CD14-positive monocyte (primary cell): ENCODE measurements around the gene POLR3G. TPM values are rescaled to one million over a fixed set of nuclear protein-coding genes. Genes with fewer than 3 reads are reported as not detected.
A peak's percentile ranks its signal among the peaks of the same experiment; 100 is the strongest.

Experiments
- DNase-seq, 3 donors: peaks; one replicate each; pipeline ENCODE4 v3.0.0-alpha.2; 2011 to 2022
- H2AFZ ChIP-seq: 2 replicates; pipeline ENCODE4 v1.6.0; 2012; ENCODE audit warnings: mild to moderate bottlenecking, low read depth, low read length, inconsistent platforms; ENCODE audit not compliant: insufficient read depth, poor library complexity, severe bottlenecking
- H3K27ac ChIP-seq, 2 donors: 1 replicate in 1 of 2; 2 replicates in 1 of 2; pipeline ENCODE4 v1.5.1; 2012 to 2013; ENCODE audit warnings: low read length in 2 of 2, control low read depth in 1 of 2, inconsistent platforms in 1 of 2, low read depth in 1 of 2, mild to moderate bottlenecking in 1 of 2
- H3K27me3 ChIP-seq, 2 donors: one replicate each; pipeline versions ENCODE4 v1.6.0 to v1.6.1; 2011 to 2013; ENCODE audit warnings: low read length in 2 of 2; ENCODE audit not compliant: control insufficient read depth in 2 of 2, insufficient read depth in 2 of 2
- H3K36me3 ChIP-seq, 2 donors: replicated peaks in 1 of 2; 1 replicate in 1 of 2; 2 replicates in 1 of 2; pipeline versions ENCODE4 v1.5.1 to v1.6.1; 2012 to 2013; ENCODE audit warnings: low read length in 2 of 2, control low read depth in 1 of 2, inconsistent platforms in 1 of 2, mild to moderate bottlenecking in 1 of 2; ENCODE audit not compliant: insufficient read depth in 2 of 2, control insufficient read depth in 1 of 2
- H3K4me1 ChIP-seq, 2 donors: 1 replicate in 1 of 2; 2 replicates in 1 of 2; pipeline versions ENCODE4 v1.5.1 to v1.6.1; 2012 to 2013; ENCODE audit warnings: low read length in 2 of 2, control low read depth in 1 of 2, inconsistent platforms in 1 of 2, mild to moderate bottlenecking in 1 of 2, moderate library complexity in 1 of 2; ENCODE audit not compliant: insufficient read depth in 2 of 2, control insufficient read depth in 1 of 2
- H3K4me2 ChIP-seq: replicated peaks from 2 replicates; pipeline ENCODE3; 2012; ENCODE audit warnings: low read length, moderate library complexity, mild to moderate bottlenecking; ENCODE audit not compliant: poor library complexity, severe bottlenecking; ENCODE audit errors: extremely low read depth
- H3K4me3 ChIP-seq, 3 experiments: fragments of 200-600 bp in 1 of 3; sonication (generic) in 1 of 3; replicated peaks in 1 of 3; 1 replicate in 2 of 3; 2 replicates in 1 of 3; pipeline ENCODE4 v1.5.1; 2011 to 2013; ENCODE audit warnings: low read length in 3 of 3, mild to moderate bottlenecking in 3 of 3, control low read depth in 2 of 3, low read depth in 2 of 3, inconsistent platforms in 1 of 3, moderate library complexity in 1 of 3
- H3K79me2 ChIP-seq: 2 replicates; pipeline ENCODE4 v1.6.0; 2012; ENCODE audit warnings: mild to moderate bottlenecking, control low read depth, inconsistent platforms, low read length, moderate library complexity; ENCODE audit not compliant: insufficient read depth
- H3K9ac ChIP-seq: 2 replicates; pipeline ENCODE4 v1.6.0; 2017; ENCODE audit warnings: low read length, mild to moderate bottlenecking; ENCODE audit not compliant: insufficient read depth, poor library complexity, severe bottlenecking
- H3K9me3 ChIP-seq, 2 donors: replicated peaks in 1 of 2; 1 replicate in 1 of 2; 2 replicates in 1 of 2; pipeline versions ENCODE4 v1.5.1 to v1.6.1; 2012 to 2013; ENCODE audit warnings: low read length in 2 of 2, control low read depth in 1 of 2; ENCODE audit not compliant: control insufficient read depth in 1 of 2, insufficient read depth in 1 of 2
- H4K20me1 ChIP-seq: 2 replicates; pipeline ENCODE4 v1.6.0; 2012; ENCODE audit warnings: mild to moderate bottlenecking, low read length, control low read depth, moderate library complexity; ENCODE audit not compliant: insufficient read depth
- H3K27ac Mint-ChIP-seq, 7 donors: one replicate each; pipeline ENCODE4 v1.8.0; 2020; ENCODE audit warnings: mild to moderate bottlenecking in 7 of 7, mixed read lengths in 7 of 7, moderate library complexity in 6 of 7, inconsistent platforms in 2 of 7
- H3K27me3 Mint-ChIP-seq, 3 donors: one replicate each; pipeline ENCODE4 v1.8.0; 2021 to 2022; ENCODE audit warnings: low read depth in 3 of 3, mild to moderate bottlenecking in 3 of 3, mixed read lengths in 3 of 3, moderate library complexity in 3 of 3, inconsistent platforms in 1 of 3
- H3K36me3 Mint-ChIP-seq, 2 donors: one replicate each; pipeline ENCODE4 v1.8.0; 2020; ENCODE audit warnings: mixed read lengths in 2 of 2, inconsistent platforms in 1 of 2, mild to moderate bottlenecking in 1 of 2
- H3K4me1 Mint-ChIP-seq: one replicate; pipeline ENCODE4 v1.8.0; 2020; ENCODE audit warnings: mild to moderate bottlenecking, mixed read lengths
- H3K4me3 Mint-ChIP-seq, 2 donors: one replicate each; pipeline ENCODE4 v1.8.0; 2020; ENCODE audit warnings: mild to moderate bottlenecking in 2 of 2, mixed read lengths in 2 of 2, moderate library complexity in 1 of 2
- H3K9me3 Mint-ChIP-seq, 7 donors: one replicate each; pipeline ENCODE4 v1.8.0; 2020 to 2022; ENCODE audit warnings: mixed read lengths in 7 of 7, mild to moderate bottlenecking in 6 of 7, moderate library complexity in 6 of 7, inconsistent platforms in 2 of 7
- CTCF ChIP-seq: fragments of 200-600 bp; IDR thresholded peaks from one replicate; pipeline ENCODE4 v1.8.0; 2022; ENCODE audit warnings: antibody characterized with exemption, mild to moderate bottlenecking
- WGBS: methylation state at CpG from one replicate; pipeline ENCODE4 v1.1.5; 2013; ENCODE audit warnings: missing lambda C conversion rate; ENCODE audit not compliant: insufficient coverage; 5-methylcytosine and 5-hydroxymethylcytosine counted together
- intact Hi-C, 2 donors: fragments of 100-400 bp; cut with micrococcal nuclease; formaldehyde crosslinking; loops; one replicate each; pipeline versions ENCODE4 v1.15.0 to v1.15.1; 2023
- polyA plus RNA-seq, 3 donors: library from polyadenylated mRNA; depleted of rRNA in 1 of 3; unstranded in 2 of 3; stranded (reverse) in 1 of 3; fragments of 300-500 nt in 2 of 3; fragments of >200 nt in 1 of 3; fragmentation: Illumina TruSeq in 2 of 3; gene quantifications; 1 replicate in 2 of 3; 2 replicates in 1 of 3; pipeline ENCODE4 v1.2.3, GENCODE V29; 2012 to 2021

Gene POLR3G
- polyA plus RNA-seq, 3 donors = 0.07 to 0.36 (median 0.13) TPM

DNA sequence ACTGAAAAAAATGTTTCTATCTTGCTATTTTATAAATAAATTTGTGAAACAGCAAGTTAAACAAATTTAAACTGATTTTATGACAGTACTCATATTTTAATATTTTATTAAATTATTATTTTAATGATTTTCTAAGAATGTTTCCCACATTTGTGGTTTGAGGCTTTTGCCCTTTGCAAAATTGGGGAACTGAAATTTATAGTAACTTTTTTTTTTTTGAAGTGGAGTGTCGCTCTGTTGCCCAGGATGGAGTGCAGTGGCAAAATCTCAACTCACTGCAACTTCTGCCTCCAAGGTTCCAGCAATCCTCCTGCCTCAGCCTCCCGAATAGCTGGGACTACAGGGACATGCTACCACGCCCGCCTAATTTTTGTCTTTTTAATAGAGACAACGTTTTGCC is 76.7 kb downstream of the POLR3G start:
- H3K4me1 Mint-ChIP-seq = peaks cover 19% of the 10 kb centered on the region
- Histone ChIP-seq H3K79me2 (no peaks in the 10 kb centered on the region), H4K20me1 (no peaks in the 10 kb centered on the region), H3K9me3 (peaks cover 0 to 3% of the 10 kb centered on the region in 2 donors), H3K4me3 (no peak overlapping the region), H3K36me3 (no peaks in the 10 kb centered on the region), H3K9ac (no peak overlapping the region), H3K27ac (no peak overlapping the region), H3K27me3 (peaks cover 42 to 45% of the 10 kb centered on the region in 2 donors), H3K4me2 (no peak overlapping the region), H2AFZ (no peak overlapping the region), H3K4me1 (peaks cover 5 to 7% of the 10 kb centered on the region in 2 donors)
- TF ChIP-seq CTCF = no peak
- H3K4me3 Mint-ChIP-seq = peak overlapping the region in 1 of 2 donors; percentile 53
- DNase-seq = no peak
- peaks cover 28 to 36% (median 35%) of the 10 kb centered on the region in 3 donors for H3K27me3 Mint-ChIP-seq
- no peak overlapping the region for H3K27ac Mint-ChIP-seq
- peaks cover 0 to 4% (median 3%) of the 10 kb centered on the region in 7 donors for H3K9me3 Mint-ChIP-seq
- H3K36me3 Mint-ChIP-seq = no peaks in the 10 kb centered on the region
- intact Hi-C loops = no loop called here
- 84% methylated on average over 3 of the region's 5 CpGs for WGBS

DNA sequence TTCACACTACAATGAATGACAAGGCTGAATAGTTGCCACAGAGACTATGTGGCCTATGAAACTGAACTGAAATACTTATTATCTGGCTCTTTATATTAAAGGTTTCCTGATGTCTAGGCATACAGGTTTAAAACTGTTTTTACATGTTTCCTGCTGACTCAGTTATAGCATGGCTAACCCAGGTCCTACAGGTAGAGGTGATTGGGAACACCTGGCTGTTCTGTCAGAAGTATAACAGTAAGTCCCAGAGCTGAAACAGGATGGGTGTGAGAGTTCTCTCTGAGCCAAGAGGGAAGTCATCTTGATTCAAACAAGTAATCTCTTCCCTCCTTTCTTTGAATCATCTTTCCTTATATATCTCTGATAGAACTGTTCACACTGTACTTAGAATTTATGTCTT is 79.0 kb downstream of the POLR3G start:
- H3K27me3 Mint-ChIP-seq = peaks cover 51 to 58% (median 53%) of the 10 kb centered on the region in 3 donors
- H3K79me2 ChIP-seq = no peaks in the 10 kb centered on the region

More for the DNA sequence above, 79.0 kb downstream of the POLR3G start:
- Mint-ChIP-seq H3K36me3 (peaks cover 0 to 3% of the 10 kb centered on the region in 2 donors), H3K9me3 (peaks cover 0 to 8% (median 5%) of the 10 kb centered on the region in 7 donors), H3K27ac (no peak overlapping the region), H3K4me3 (no peak overlapping the region), H3K4me1 (peaks cover 27% of the 10 kb centered on the region)
- TF ChIP-seq CTCF = no peak
- Histone ChIP-seq H2AFZ (no peak overlapping the region), H3K9me3 (peaks cover 3 to 16% of the 10 kb centered on the region in 2 donors), H3K27me3 (peaks cover 65 to 68% of the 10 kb centered on the region in 2 donors), H3K4me1 (peaks cover 12 to 15% of the 10 kb centered on the region in 2 donors), H3K4me3 (no peak overlapping the region), H3K36me3 (no peaks in the 10 kb centered on the region), H3K9ac (no peak overlapping the region), H4K20me1 (no peaks in the 10 kb centered on the region), H3K4me2 (no peak overlapping the region), H3K27ac (no peak overlapping the region)
- DNase-seq = no peak
- intact Hi-C loops = no loop called here
